Nucleus accumbens (tissue), 56 donors: ENCODE results near the gene MS4A4E.
A peak's percentile ranks its signal among the peaks of the same experiment; 100 is the strongest.
"Not testable (repeated sequence)": the region's sequence is repeated elsewhere in the genome, so short reads cannot be mapped to it uniquely, and the experiment has no call there.

Experiments
- DNase-seq, 56 donors: peaks; one replicate each; lab custom pipeline; 2025; lab: John Stamatoyannopoulos, UW

The MS4A4E gene

DNA sequence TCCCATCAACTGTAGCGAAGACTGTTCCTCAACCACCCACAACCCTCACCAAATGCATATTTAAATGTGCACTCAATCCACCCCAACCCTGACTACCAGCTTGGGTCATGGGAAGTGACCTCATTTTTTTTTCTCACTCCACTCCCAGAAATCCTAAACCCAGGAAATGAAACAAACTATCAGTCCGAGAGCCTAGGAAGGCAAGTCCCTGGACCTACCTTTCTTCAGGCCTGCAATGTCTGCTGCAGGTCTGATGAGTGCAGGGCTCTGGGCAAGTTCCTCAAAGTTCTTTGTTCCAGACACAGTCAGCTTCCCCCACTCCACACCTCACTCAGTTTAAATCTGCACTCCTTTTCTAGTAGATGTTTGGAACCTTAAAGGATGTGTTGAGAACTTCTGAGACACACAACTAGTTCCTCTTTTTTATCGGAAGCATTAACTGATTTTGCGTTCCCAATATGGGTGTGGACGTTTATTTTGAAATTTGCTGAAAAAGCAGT is at the start of gene MS4A4E:
Gene MS4A4E, minus strand, starts transcription at position 398 of the 500 bp plus-strand sequence. CDS start 13,082 bp downstream, outside the sequence.
- no peak for DNase-seq

DNA sequence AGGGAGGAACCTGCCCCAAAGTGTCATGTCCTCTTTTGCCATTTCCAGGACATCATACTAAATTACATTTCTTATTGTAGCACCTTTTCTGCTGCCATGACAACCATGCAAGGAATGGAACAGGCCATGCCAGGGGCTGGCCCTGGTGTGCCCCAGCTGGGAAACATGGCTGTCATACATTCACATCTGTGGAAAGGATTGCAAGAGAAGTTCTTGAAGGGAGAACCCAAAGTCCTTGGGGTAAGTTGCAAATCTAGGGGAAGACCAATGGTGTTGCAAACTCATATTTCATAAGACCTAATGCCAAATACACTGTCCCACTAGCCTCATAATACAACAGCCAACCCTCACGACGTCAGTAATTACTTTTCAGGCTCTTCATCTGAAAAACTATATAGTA is 49.2 kb upstream of the MS4A4E start:
- no peak for DNase-seq

GRCh38 chr11:60288531-60288930 is 45.6 kb upstream of the MS4A4E start:
- DNase-seq, result no peak

DNA sequence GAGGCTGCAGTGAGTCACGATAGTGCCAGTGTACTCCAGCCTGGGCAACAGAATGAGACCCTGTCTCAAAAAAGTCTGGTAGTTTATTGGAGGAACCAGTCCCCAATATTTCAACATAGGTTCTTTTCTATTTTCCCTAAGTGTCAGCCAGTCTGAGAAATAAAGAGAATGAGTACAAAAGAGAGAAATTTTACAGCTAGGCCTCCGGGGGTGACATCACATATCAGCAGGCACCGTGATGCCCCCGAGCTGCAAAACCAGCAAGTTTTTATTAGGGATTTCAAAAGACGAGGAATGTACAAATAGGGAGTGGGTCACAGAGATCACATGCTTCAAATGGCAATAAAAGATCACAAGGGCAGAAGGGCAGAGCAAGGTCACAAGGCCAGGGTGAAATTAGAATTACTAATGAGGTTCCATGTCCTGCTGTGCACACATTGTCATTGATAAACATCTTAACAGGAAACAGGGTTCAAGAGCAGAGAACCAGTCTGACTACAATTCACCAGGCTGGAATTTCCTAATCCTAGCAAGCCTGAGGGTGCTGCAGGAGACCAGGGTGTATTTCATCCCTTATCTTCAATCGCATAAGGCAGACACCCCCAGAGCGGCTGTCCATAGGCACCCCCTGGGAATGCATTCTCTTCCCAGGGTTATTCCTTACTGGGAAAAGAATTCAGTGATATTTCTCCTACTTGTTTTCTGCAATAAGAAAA is 42.6 kb upstream of the MS4A4E start:
- DNase-seq, result not testable (repeated sequence)

- DNase-seq, result no peak
Measured at GRCh38 chr11:60282286-60282685, 39.3 kb upstream of the MS4A4E start.

GRCh38 chr11:60281485-60281884 is 38.5 kb upstream of the MS4A4E start:
- DNase-seq, result no peak

DNA sequence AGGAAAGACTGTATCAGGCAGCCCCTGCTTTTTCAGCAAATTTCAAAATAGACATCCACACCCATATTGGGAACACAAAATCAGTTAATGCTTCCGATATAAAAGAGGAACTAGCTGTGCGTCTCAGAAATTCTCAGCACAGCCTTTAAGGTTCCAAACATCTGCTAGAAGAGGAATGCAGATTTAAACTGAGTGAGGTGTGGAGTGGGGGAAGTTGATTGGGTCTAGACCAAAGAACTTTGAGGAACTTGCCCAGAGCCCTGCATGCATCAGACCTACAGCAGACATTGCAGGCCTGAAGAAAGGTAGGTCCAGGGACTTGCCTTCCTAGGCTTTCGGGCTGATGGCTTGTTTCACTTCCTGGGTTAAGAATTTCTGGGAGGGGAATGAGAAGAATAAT is 37.5 kb upstream of the MS4A4E start, which contains the start of gene MS4A4A:
Gene MS4A4A, plus strand, starts transcription at position 255 of the 400 bp plus-strand sequence. Its CDS starts 10 bp downstream, at position 265.
- peak in 8 of 56 donors; percentile 1 to 22 (median 3) for DNase-seq

GRCh38 chr11:60274416-60274815 is 31.5 kb upstream of the MS4A4E start:
- DNase-seq, result no peak

DNA sequence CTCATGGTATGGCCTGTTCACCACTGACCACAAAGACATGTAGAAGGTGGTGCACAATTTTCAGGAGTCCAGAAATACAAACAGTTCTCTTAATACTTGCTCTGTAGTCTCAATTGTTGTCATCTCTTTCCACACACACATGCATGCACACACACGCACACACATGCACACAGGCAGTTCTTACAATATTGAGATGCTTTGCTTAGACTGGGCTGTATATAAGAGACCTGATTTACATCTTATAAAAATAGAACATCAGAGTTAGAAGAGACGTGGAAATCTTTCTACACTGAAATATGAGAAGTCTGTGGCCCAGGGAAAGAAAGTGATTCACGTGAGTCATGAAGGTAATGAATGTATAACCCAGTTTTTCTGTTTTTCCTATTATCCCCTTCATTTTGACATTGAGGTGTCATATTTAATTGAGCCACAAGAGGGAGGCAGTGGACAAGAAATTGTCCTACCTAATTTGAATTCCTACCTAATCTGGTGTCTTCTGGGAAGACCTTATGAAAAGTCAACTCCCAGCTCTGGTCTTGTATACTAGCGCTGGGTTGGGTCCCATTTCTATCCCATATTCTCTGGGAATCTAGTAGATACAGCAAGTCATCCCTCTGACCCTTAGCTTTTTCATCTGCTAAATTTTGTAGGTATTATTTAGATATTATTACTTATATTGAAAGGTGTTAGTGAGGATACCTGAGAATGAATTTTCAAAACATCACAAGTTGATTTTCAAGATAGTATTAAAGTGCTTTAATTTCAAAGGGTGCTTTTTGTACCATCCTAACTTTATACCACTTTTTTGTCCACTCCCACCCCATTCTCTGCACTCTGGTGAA is 22.7 kb upstream of the MS4A4E start:
- DNase-seq, result peak in 2 of 56 donors; percentile 9 to 26

- no peak for DNase-seq
Measured at GRCh38 chr11:60264644-60265043, 21.7 kb upstream of the MS4A4E start.

GRCh38 chr11:60263402-60263801 is 20.5 kb upstream of the MS4A4E start:
- DNase-seq, result no peak

DNA sequence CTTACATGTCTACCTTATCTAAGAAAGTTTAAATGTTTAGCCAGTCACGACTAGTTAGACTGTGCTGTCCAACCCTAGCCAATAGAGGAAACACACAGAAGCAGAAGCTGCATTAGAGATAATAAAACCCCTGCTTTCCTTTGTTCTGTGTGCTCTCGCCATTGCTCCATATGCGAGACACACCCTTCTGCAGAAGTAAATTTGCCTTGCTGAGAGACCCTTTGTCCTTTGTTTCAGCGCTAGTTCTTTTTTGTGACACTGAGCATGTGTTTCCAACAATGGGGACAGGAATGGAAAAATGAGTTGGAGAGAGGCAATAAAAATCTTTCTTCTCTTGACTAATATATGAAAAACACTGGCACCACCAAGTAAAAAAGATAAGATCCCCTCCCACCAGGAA is 18.1 kb upstream of the MS4A4E start:
- DNase-seq, result no peak

- DNase-seq, result no peak
Measured at GRCh38 chr11:60257956-60258722, 15.2 kb upstream of the MS4A4E start.

- DNase-seq, result no peak
Measured at GRCh38 chr11:60252213-60253108, 9.5 kb upstream of the MS4A4E start.

DNA sequence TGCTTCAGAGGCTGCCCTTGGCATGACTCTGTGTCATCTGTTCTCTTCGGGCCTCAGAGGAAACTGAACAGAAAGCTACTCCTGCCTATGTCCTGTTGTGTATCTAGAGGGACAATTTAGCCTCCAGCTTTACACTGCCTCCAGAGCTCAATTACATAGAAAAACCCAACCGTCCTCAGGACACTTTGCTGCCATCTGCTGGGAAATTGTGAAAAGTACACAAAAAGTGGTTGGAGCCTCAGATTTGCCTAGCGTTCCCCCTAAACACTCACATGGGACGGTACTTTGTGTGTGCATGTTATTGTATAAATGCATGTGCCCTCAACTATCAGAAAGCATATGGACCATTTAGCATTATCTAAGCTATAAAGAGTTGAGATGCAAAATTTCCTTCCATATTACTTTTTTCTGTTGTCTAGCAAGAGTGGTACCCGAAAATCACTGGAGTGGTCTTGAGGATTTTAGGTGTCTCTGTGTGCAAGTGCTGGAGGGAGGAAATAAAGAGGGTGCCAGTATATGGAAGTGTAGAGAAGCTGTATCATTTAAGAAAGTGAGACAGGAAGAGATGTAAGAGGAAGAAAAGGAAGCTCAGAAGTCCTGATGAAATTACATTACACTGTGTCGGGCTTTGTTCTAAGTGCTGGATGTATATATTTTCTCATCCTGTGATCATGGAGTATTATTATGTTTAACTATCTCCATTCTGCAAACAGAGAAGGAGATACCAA is 8.7 kb upstream of the MS4A4E start:
- peak in 2 of 56 donors; percentile 19 to 20 for DNase-seq

GRCh38 chr11:60241786-60242185 is 1.2 kb downstream of the MS4A4E start:
- no peak for DNase-seq

DNA sequence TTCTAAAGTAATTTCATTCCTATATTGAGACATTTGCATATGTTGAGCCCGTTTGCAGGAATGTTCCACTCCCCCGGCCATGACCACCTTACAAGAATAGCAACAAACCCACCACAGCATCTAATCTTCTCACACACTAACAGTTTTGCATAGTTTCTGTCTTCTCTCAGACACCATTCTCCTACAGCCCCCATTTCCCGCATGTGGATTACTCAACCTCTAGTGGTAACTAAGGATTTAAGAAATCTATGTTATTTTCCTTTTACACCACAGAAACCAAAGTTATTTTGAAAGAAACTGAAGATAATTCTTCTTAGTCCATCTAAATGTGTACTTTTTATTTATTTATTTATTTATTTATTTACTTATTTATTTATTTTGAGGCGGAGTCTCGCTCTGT is 2.3 kb downstream of the MS4A4E start:
- no peak for DNase-seq

GRCh38 chr11:60235321-60235720 is 7.6 kb downstream of the MS4A4E start:
- DNase-seq, result no peak

- DNase-seq, result no peak
Measured at GRCh38 chr11:60230681-60231080, 12.3 kb downstream of the MS4A4E start.
